Muscle layer of duodenum (tissue), 2 donors: ENCODE results near the gene TOP1.
"Not testable (repeated sequence)": the region's sequence is repeated elsewhere in the genome, so short reads cannot be mapped to it uniquely, and the experiment has no call there.

Experiments
- H3K27ac ChIP-seq: one replicate; pipeline ENCODE4 v1.7.0; 2013; ENCODE audit warnings: mild to moderate bottlenecking, low read length
- H3K27me3 ChIP-seq: one replicate; pipeline ENCODE4 v1.7.0; 2013; ENCODE audit warnings: low read depth, mild to moderate bottlenecking, control low read depth, low read length
- H3K36me3 ChIP-seq, 2 donors: one replicate each; pipeline ENCODE4 v1.7.0; 2013; ENCODE audit warnings: low read length in 2 of 2, control low read depth in 1 of 2, mild to moderate bottlenecking in 1 of 2; ENCODE audit not compliant: insufficient read depth in 2 of 2, control insufficient read depth in 1 of 2
- H3K4me1 ChIP-seq, 2 donors: one replicate each; pipeline ENCODE4 v1.7.0; 2013; ENCODE audit warnings: low read length in 2 of 2, mild to moderate bottlenecking in 2 of 2, control low read depth in 1 of 2, moderate library complexity in 1 of 2; ENCODE audit not compliant: insufficient read depth in 2 of 2, control insufficient read depth in 1 of 2
- H3K4me3 ChIP-seq, 2 donors: one replicate each; pipeline ENCODE4 v1.7.0; 2013; ENCODE audit warnings: low read length in 2 of 2, low read depth in 1 of 2, mild to moderate bottlenecking in 1 of 2
- H3K9me3 ChIP-seq, 2 donors: one replicate each; pipeline ENCODE4 v1.7.0; 2013; ENCODE audit warnings: low read length in 2 of 2, control low read depth in 1 of 2, mild to moderate bottlenecking in 1 of 2; ENCODE audit not compliant: control insufficient read depth in 1 of 2
- donor health status: healthy.

TOP1 gene

DNA sequence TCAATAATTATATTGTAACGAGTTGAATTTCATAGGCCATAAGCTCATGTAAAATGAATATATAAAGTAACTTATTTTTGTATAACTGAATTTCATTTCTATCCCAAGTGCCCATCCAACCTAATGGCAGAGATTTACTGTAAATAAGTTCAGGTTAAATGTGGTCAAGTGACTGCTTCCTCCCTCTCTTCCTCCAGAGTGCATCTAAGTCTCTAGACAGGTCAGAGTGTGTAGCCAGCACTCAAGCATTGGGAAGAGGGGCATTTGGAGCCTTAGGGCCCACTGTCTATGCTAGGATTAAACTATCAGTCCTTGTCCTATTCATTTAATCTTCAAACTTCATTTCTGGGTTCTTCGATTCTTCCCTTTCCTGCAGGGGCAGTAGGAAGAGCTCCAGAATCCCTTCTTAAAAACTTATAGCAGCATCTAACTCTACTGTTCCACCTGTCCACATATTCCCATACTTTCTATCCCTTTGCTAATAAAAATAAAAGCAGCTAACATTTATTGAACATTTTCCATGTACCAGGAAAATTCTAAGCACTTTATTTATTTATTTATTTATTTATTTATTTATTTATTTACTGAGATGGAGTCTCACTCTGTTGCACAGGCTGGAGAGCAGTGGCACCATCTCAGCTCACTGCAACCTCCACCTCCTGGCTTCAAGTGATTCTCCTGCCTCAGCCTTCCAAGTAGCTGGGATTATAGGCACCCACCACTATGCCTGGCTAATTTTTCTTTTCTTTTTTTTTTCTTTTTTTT is 36.1 kb upstream of the TOP1 start:
- H3K27me3 ChIP-seq: no peaks in the 10 kb centered on the region
- H3K36me3 ChIP-seq: no peaks in the 10 kb centered on the region
- no peaks in the 10 kb centered on the region for H3K9me3 ChIP-seq
- H3K4me3 ChIP-seq: no peak overlapping the region
- peaks cover 3 to 6% of the 10 kb centered on the region in 2 donors for H3K4me1 ChIP-seq
- no peak overlapping the region for H3K27ac ChIP-seq

GRCh38 chr20:40993794-40994540 is 34.7 kb upstream of the TOP1 start:
- H3K27me3 ChIP-seq: no peaks in the 10 kb centered on the region
- H3K9me3 ChIP-seq: no peaks in the 10 kb centered on the region
- H3K27ac ChIP-seq: no peak overlapping the region
- no peak overlapping the region for H3K4me3 ChIP-seq
- no peaks in the 10 kb centered on the region for H3K36me3 ChIP-seq
- peaks cover 3 to 6% of the 10 kb centered on the region in 2 donors for H3K4me1 ChIP-seq

DNA sequence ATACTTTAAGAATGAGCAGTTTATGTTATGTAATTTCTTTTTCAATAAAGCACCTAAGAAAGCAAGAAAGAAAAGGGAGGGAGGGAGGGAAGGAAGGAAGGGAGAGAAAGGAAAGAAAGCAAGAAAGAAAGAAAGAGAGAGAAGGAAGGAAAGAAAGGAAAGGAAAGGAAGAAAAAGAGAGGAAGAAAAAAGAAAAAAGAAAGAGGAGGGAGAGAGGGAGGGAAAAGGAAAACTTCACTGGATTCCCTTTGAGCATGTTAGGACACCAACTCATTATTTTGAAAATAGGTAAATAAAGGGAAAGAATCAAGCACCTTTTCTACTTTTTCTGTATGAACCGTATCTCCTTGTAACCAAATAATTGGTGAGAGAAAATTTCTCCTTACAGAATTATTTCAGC is 32.3 kb upstream of the TOP1 start:
- Histone ChIP-seq H3K4me1 (no peaks in the 10 kb centered on the region), H3K27ac (no peak overlapping the region), H3K9me3 (no peaks in the 10 kb centered on the region), H3K36me3 (no peaks in the 10 kb centered on the region), H3K4me3 (no peak overlapping the region), H3K27me3 (no peaks in the 10 kb centered on the region)

DNA sequence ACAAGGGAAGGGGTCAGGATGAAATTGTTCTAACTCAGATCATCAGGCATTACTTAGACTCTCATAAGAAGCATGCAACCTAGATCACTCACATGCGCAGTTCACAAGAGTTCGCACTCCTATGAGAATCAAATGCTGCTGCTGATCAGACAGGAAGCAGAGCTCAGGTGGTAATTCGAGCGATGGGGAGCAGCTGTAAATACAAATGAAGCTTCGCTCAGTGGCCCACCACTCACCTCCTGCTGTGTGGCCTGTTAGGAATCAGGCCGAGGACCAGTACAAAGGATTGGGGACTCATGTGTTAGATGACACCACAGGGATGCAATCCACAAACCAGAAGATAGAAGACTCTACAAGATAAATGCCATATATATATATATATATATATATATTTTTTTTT is 31.5 kb upstream of the TOP1 start:
- Histone ChIP-seq H3K27ac (no peak overlapping the region), H3K4me1 (no peaks in the 10 kb centered on the region), H3K9me3 (no peaks in the 10 kb centered on the region), H3K27me3 (no peaks in the 10 kb centered on the region), H3K4me3 (no peak overlapping the region), H3K36me3 (no peaks in the 10 kb centered on the region)

DNA sequence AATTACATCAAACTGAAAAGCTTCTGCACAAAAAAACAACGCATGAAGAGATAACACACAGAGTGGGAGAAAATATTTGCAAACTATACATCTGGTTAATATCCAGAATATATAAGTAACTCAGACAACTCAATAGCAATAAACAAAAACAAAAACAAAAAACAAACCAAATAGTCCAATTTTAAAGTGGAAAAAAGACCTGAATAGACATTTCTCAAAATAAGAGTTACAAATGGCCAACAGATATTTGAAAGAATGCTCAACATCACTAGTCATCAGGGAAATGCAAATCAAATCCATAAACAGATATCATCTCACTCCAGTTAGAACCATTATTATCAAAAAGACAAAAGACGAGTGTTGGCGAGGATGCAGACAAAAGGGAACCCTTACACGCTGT is 28.8 kb upstream of the TOP1 start:
- no peak overlapping the region for H3K4me3 ChIP-seq
- H3K27ac ChIP-seq: no peak overlapping the region
- H3K36me3 ChIP-seq: peaks cover 0 to 4% of the 10 kb centered on the region in 2 donors
- H3K4me1 ChIP-seq: peaks cover 0 to 19% of the 10 kb centered on the region in 2 donors
- no peaks in the 10 kb centered on the region for H3K9me3 ChIP-seq
- H3K27me3 ChIP-seq: no peaks in the 10 kb centered on the region

GRCh38 chr20:41000628-41001027 is 28.0 kb upstream of the TOP1 start:
- H3K4me3 ChIP-seq: no peak overlapping the region
- H3K27me3 ChIP-seq: no peaks in the 10 kb centered on the region
- H3K36me3 ChIP-seq: peaks cover 0 to 4% of the 10 kb centered on the region in 2 donors

DNA sequence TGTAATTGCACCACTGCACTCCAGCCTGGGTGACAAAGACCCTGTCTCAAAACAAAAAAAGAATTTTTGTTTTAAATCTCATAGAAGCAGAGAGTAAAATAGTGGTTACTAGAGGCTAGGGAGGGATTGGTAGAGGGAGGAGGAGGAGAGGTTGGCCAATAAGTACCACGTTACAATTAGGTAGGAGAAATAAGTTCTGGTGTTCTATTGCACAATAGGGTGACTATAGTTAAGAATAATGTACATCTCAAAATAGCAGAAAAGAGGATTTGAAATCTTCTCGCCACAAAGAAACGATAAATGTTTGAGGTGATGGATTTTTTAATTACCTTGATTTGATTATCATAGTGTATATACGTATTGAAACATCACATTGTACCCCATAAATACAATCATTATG is 27.1 kb upstream of the TOP1 start:
- Histone ChIP-seq H3K9me3 (no peaks in the 10 kb centered on the region), H3K36me3 (peaks cover 0 to 4% of the 10 kb centered on the region in 2 donors), H3K4me1 (peaks cover 6 to 30% of the 10 kb centered on the region in 2 donors), H3K4me3 (no peak overlapping the region), H3K27ac (no peak overlapping the region), H3K27me3 (no peaks in the 10 kb centered on the region)

More at GRCh38 chr20:41000628-41001027, 28.0 kb upstream of the TOP1 start:
- no peak overlapping the region for H3K27ac ChIP-seq
- peaks cover 2 to 25% of the 10 kb centered on the region in 2 donors for H3K4me1 ChIP-seq
- H3K9me3 ChIP-seq: no peaks in the 10 kb centered on the region

- H3K27me3 ChIP-seq: no peaks in the 10 kb centered on the region
- no peaks in the 10 kb centered on the region for H3K9me3 ChIP-seq
- peaks cover 0 to 4% of the 10 kb centered on the region in 2 donors for H3K36me3 ChIP-seq
- H3K4me1 ChIP-seq: peaks cover 6 to 34% of the 10 kb centered on the region in 2 donors
- H3K27ac ChIP-seq: peak overlapping the region; percentile 95
- H3K4me3 ChIP-seq: no peak overlapping the region
These were observed 25.8 kb upstream of the TOP1 start for GRCh38 chr20:41002842-41003142.

GRCh38 chr20:41003143-41003935 is 25.3 kb upstream of the TOP1 start:
- H3K27ac ChIP-seq: peak overlapping the region; percentile 95
- H3K4me3 ChIP-seq: peak overlapping the region in 1 of 2 donors; percentile 23
- no peaks in the 10 kb centered on the region for H3K9me3 ChIP-seq
- H3K4me1 ChIP-seq: peaks cover 6 to 36% of the 10 kb centered on the region in 2 donors
- no peaks in the 10 kb centered on the region for H3K27me3 ChIP-seq
- H3K36me3 ChIP-seq: peaks cover 0 to 4% of the 10 kb centered on the region in 2 donors

- H3K4me3 ChIP-seq, H3K9me3 ChIP-seq: not testable (repeated sequence)
- peak overlapping the region; percentile 95 for H3K27ac ChIP-seq
These were observed 24.7 kb upstream of the TOP1 start for GRCh38 chr20:41003936-41004294.

More at GRCh38 chr20:41003936-41004294, 24.7 kb upstream of the TOP1 start:
- H3K4me1 ChIP-seq: peaks cover 6 to 36% of the 10 kb centered on the region in 2 donors
- H3K36me3 ChIP-seq, H3K27me3 ChIP-seq: not testable (repeated sequence)
